Left ventricle myocardium inferior (tissue), 1 donor: ENCODE data around the gene RNF20. TPM values are rescaled to one million over a fixed set of nuclear protein-coding genes. Genes with fewer than 3 reads are reported as not detected.
"Not testable (repeated sequence)": the region's sequence is repeated elsewhere in the genome, so short reads cannot be mapped to it uniquely, and the experiment has no call there.

Experiments used
- DNase-seq: peaks from one replicate; pipeline ENCODE4 v3.0.0-alpha.2; 2020
- H3K27ac ChIP-seq: fragments of 200-600 bp; replicated peaks from 2 replicates; pipeline ENCODE4 v1.8.0; 2021
- H3K27me3 ChIP-seq: fragments of 200-600 bp; 2 replicates; pipeline ENCODE4 v1.8.0; 2021; ENCODE audit warnings: low read depth
- H3K36me3 ChIP-seq: fragments of 200-600 bp; 2 replicates; pipeline ENCODE4 v1.8.0; 2021
- H3K4me1 ChIP-seq: fragments of 200-600 bp; 2 replicates; pipeline ENCODE4 v1.8.0; 2021
- H3K4me3 ChIP-seq: fragments of 200-600 bp; 2 replicates; pipeline ENCODE4 v1.8.0; 2021; ENCODE audit warnings: mild to moderate bottlenecking, moderate library complexity
- H3K9me3 ChIP-seq: fragments of 200-600 bp; replicated peaks from 2 replicates; pipeline ENCODE4 v1.8.0; 2021
- intact Hi-C: fragments of 100-400 bp; cut with micrococcal nuclease; formaldehyde crosslinking; loops from one replicate; pipeline ENCODE4 v1.11.0; 2022
- total RNA-seq: library from RNA; stranded (reverse); fragmentation: NEBNext Ultra II Directional; extraction: Animal tissue kit (Norgen Biotek cat#: 25700); gene quantifications from one replicate; pipeline ENCODE4 v1.2.1, GENCODE V29; 2021
- TF ChIP-seq, protein P1 (sequence below): fragments of 200-600 bp; IDR thresholded peaks from 2 replicates; pipeline ENCODE4 v1.8.0; 2021; ENCODE audit warnings: antibody characterized with exemption, mild to moderate bottlenecking, borderline replicate concordance
- donor health status: DM: no; HTN: yes; CAD: no; lungs with severe emphysema.

The RNF20 gene
- total RNA-seq, 1 donor from 2014 or later = 55.4 TPM

DNA sequence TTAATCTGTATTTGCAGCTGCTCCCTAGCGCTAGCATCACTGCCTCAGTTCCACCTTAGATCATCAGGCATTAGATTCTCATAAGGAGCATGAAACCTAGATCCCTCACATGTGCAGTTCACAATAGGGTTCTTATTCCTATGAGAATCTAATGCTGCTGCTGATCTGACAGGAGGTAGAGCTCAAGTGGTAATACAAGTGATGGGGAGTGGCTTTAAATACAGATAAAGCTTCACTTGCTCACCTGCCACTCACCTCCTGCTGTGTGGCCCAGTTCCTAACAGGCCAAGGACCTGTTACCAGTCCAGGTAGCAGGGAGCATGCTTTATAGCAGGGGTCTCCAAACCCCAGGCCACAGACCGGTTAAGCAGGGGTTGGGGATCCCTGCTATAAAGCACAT lies 22.6 kb upstream of the RNF20 start:
- peaks cover 27% of the 10 kb centered on the region for H3K4me1 ChIP-seq
- no peaks in the 10 kb centered on the region for H3K36me3 ChIP-seq
- H3K27me3 ChIP-seq = no peaks in the 10 kb centered on the region
- H3K9me3 ChIP-seq = no peaks in the 10 kb centered on the region
- TF ChIP-seq, protein P1, sequence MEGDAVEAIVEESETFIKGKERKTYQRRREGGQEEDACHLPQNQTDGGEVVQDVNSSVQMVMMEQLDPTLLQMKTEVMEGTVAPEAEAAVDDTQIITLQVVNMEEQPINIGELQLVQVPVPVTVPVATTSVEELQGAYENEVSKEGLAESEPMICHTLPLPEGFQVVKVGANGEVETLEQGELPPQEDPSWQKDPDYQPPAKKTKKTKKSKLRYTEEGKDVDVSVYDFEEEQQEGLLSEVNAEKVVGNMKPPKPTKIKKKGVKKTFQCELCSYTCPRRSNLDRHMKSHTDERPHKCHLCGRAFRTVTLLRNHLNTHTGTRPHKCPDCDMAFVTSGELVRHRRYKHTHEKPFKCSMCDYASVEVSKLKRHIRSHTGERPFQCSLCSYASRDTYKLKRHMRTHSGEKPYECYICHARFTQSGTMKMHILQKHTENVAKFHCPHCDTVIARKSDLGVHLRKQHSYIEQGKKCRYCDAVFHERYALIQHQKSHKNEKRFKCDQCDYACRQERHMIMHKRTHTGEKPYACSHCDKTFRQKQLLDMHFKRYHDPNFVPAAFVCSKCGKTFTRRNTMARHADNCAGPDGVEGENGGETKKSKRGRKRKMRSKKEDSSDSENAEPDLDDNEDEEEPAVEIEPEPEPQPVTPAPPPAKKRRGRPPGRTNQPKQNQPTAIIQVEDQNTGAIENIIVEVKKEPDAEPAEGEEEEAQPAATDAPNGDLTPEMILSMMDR = no peak
- no peak overlapping the region for H3K27ac ChIP-seq
- intact Hi-C loops = no loop called here
- H3K4me3 ChIP-seq = no peak overlapping the region
- DNase-seq = no peak

DNA sequence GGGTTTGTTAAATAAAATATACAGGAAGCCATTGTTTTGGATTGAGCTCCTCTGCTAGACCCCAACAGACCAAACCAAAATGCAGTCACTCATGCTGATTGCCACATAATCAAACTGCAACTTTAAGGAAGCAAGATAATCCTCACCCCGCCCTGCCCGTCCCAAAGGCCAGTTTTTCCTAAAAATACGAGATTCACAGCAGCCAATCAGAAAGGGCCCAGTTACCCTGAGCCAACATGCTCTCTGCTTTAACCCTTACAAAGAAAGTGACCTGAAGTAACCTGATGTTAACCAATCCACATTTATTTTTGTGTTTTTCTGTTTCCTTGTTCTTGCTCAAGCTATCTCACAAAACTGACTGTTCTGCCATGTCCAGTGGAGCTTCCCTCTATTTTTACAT lies 21.5 kb upstream of the RNF20 start:
- TF ChIP-seq, protein P1 = no peak
- intact Hi-C loops = no loop called here
- Histone ChIP-seq H3K27ac (peak overlapping the region; percentile 7), H3K4me3 (no peak overlapping the region), H3K27me3 (no peaks in the 10 kb centered on the region), H3K36me3 (no peaks in the 10 kb centered on the region), H3K4me1 (peaks cover 27% of the 10 kb centered on the region), H3K9me3 (no peaks in the 10 kb centered on the region)
- no peak for DNase-seq

DNA sequence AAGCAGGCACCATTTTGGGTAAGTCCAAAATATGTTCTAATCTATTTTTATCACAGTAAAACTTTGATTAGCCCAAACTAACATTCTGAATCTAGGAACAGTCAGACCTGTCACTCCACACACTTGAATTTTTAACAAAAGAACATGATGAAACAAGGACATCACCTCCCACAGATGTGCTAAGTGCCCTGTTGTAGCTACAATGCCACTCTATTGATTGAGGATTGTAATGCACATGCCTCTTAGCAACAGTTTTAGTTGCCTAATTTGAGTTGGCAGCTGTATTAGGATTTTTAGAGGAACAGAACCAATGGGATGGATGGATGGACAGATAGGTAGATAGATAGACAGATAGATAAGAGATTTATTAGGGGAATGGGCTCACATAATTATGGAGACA lies 20.3 kb upstream of the RNF20 start:
- Histone ChIP-seq H3K9me3 (peaks cover 2% of the 10 kb centered on the region), H3K27ac (peak overlapping the region; percentile 31), H3K27me3 (no peaks in the 10 kb centered on the region), H3K36me3 (no peaks in the 10 kb centered on the region), H3K4me3 (no peak overlapping the region), H3K4me1 (peaks cover 22% of the 10 kb centered on the region)
- intact Hi-C loops = no loop called here
- TF ChIP-seq, protein P1 = no peak
- no peak for DNase-seq

DNA sequence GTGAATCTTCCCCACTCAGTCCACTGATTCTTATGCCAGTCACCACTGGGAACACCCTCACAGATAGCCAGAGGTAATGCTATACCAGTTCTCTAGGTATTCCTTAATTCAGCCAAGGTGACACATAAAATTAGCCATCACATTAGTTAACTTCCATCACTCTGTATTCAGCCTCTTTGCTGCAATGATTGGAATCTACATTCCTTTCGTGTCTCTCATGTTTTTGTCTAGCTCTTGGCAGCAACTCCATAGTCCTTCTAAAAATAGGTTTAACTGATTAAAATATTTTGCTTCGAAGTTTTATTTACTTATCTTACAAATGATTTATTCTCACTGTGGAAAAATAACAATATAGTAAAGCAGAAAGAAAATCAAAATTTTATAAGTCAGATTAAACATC lies 19.6 kb upstream of the RNF20 start:
- intact Hi-C loops = no loop called here
- TF ChIP-seq, protein P1 = no peak
- Histone ChIP-seq H3K27ac (peak overlapping the region; percentile 31), H3K27me3 (no peaks in the 10 kb centered on the region), H3K4me1 (peaks cover 16% of the 10 kb centered on the region), H3K36me3 (no peaks in the 10 kb centered on the region), H3K9me3 (peaks cover 7% of the 10 kb centered on the region), H3K4me3 (no peak overlapping the region)
- DNase-seq = no peak

DNA sequence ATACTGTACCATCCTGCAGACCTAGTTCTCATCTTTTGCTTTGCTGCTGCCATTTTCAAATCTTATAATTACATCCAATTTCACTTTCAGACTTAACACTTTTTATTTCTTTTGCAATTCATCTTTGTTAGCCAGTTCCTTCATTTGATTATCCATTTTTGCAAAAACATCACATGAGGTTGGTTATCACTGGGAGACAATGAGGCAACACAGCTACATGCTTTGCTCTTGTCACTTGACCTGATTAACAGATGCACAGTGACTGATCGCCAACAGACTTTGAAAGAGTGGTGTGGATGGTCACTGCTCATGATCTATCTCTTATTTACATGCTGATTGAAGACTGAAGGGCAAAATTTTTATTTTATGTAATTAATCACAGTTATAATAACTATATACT lies 17.0 kb upstream of the RNF20 start:
- Histone ChIP-seq H3K27ac (no peak overlapping the region), H3K4me1 (peaks cover 16% of the 10 kb centered on the region), H3K4me3 (no peak overlapping the region), H3K36me3 (no peaks in the 10 kb centered on the region), H3K27me3 (no peaks in the 10 kb centered on the region), H3K9me3 (peaks cover 7% of the 10 kb centered on the region)
- no peak for DNase-seq
- intact Hi-C loops = no loop called here
- TF ChIP-seq, protein P1 = no peak

DNA sequence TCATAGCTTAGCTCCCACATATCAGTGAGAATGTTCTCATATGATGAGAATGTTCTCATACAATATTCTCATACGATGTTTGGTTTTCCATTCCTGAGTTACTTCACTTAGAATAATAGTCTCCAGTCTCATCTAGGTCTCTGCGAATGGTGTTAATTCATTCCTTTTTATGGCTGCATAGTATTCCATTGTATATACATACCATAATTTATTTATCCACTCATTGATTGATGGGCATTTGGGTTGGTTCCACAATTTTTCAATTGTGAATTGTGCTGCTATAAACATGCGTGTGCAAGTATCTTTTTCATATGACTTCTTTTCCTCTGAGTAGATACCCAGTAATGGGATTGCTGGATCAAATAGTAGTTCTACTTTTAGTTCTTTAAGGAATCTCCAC lies 15.2 kb upstream of the RNF20 start:
- peaks cover 11% of the 10 kb centered on the region for H3K4me1 ChIP-seq
- H3K36me3 ChIP-seq, H3K9me3 ChIP-seq, H3K4me3 ChIP-seq, DNase-seq, intact Hi-C loops, H3K27me3 ChIP-seq, H3K27ac ChIP-seq: not testable (repeated sequence)
